ENCODE measurements around the gene ZFYVE27. TPM values are rescaled to one million over a fixed set of nuclear protein-coding genes. Genes with fewer than 3 reads are reported as not detected.

The ZFYVE27 gene, protein sequence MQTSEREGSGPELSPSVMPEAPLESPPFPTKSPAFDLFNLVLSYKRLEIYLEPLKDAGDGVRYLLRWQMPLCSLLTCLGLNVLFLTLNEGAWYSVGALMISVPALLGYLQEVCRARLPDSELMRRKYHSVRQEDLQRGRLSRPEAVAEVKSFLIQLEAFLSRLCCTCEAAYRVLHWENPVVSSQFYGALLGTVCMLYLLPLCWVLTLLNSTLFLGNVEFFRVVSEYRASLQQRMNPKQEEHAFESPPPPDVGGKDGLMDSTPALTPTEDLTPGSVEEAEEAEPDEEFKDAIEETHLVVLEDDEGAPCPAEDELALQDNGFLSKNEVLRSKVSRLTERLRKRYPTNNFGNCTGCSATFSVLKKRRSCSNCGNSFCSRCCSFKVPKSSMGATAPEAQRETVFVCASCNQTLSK
- 18.5 and 19.2 TPM in 2 replicates for total RNA-seq

DNA sequence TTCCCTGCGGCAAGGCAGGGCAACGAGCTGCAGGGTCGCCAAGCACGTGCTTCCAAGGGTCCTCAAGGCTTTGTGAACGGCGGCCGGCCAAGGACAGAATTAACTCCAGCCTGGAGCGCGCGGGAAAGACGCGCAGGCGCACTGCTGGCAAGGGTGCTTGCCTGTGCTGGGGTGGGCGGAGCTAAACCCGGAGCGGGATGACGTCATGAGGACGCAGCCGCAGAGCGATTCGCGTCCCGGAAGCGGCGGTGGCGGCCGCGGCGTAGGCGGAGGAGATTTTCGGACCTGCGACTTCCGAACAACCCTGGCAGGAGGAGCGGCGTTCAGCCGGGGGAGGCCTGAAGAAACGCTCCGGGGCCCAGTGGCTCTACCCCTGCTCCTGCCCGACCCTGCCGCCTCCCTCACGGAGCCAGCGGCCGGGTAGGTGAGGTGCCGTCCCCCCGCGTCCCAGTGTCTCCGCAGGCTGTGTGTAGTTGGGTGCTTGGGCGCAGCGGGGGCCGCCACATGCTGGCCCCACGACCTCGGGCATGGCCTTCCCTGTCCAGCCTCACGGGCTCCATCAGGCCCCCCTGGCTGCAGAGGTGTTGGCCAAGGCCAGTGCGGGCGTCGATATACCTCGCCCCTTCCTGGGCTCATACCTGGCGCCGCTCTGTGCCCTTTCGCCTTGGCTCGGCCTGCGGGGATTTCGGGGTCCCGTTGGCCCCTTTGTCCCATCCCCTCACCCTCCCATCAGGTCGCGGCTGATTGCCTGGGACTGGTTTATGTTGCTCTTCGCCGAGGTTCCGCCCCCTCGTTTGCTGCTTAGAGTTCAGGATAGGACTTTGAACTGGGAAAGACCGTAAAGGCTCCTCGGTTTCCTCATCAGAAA lies at the start of gene ZFYVE27:
Gene ZFYVE27, plus strand, starts transcription at position 227 of the 868 bp plus-strand sequence. CDS start 1,350 bp downstream, outside the sequence.

DNA sequence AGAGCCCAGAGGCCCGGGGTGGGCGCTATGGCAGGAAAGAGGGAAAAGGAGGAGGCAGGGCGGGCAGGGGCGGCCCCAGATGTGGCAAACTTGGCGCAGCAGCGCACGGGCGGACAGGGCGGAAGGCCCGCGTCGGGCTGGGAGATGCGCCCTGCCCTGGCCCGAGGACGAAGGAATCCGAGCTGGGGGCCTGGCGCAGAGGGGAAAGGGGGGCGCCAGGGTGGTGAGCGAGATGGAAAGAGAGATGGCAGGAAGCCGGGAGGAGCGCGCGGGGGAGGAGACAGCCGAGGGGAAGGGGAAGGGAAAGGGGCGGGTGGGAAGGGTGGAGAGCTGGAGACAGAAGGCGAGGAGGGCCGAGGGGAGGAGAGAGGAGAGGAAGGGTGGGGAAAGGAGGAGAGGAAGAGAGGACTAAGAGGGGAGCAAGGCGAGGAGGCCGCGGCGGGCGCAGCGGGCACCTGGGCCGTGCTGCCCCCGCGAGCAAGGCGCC lies 23.5 kb upstream of the ZFYVE27 start, which contains the start of gene MARVELD1:
Gene MARVELD1, plus strand, starts transcription at position 392 of the 487 bp plus-strand sequence. CDS start 147 bp downstream, outside the sequence.

DNA sequence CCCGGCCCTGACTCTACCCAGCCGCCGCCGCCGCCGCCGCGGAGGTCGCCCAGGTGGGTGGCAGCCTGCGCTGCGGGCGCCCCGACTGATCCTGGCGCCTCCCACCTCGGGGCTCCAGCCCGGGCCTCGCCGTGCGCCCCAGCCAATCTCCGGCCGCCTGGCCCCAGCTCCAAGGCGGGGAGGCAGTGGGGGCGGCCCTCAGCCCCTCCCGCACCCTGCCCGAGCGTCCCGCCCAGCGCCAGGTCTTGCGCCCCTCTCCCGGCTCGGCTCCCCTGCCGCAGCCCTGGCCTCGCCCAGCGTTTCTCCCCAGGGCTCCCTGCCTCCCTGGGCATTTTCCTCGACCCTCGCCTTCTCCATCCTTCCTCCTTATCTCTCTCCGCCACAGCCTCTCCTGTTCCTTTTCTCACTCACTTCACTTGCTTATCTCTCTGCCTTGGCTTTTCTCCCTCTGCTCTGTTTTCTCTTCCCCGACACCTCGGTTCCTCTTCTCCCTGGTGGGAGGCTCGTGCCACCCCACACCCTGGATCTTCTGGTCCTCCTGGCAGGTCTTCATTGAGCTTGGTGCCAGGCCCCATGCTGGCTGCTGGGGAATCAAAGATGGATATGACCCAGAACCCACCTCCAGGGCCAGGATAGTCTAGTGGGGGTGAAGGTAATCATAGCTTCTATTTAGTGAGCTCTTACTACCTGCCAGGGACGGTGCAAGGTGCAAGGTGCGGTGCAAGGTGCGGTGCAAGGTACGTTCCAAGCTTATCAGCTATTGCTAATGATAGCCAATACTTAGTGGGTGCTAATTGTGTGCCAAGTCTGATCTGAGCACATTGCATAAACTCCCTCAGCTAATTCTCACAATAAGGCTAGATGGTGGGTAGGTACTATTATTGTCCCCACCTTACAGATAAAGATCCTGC lies 35.2 kb downstream of the ZFYVE27 start, which contains the start of gene SFRP5:
Gene SFRP5, minus strand, starts transcription at position 87 of the 911 bp plus-strand sequence. CDS start 166 bp downstream, outside the sequence.

Other genes with a start within 250 kb of the ZFYVE27 start
- 70.1 and 91.6 TPM in 2 replicates for gene MMS19, start 238.7 kb upstream of the ZFYVE27 start, total RNA-seq
- 30.9 and 50.0 TPM in 2 replicates for gene UBTD1, start 238.2 kb upstream of the ZFYVE27 start, total RNA-seq
- 0.97 and 2.1 TPM in 2 replicates for gene ANKRD2, start 164.3 kb upstream of the ZFYVE27 start, total RNA-seq
- 0.32 and 1.1 TPM in 2 replicates for gene HOGA1, start 152.7 kb upstream of the ZFYVE27 start, total RNA-seq
- gene C10orf62, start 147.4 kb upstream of the ZFYVE27 start, total RNA-seq, result not detected in 2 replicates
- 2.3 and 9.1 TPM in 2 replicates for gene MORN4, start 103.6 kb upstream of the ZFYVE27 start, total RNA-seq
- 11.4 and 17.2 TPM in 2 replicates for gene PI4K2A, start 96.5 kb upstream of the ZFYVE27 start, total RNA-seq
- gene AVPI1, start 49.9 kb upstream of the ZFYVE27 start, total RNA-seq, result 1.5 and 1.9 TPM in 2 replicates
- 12.9 and 13.3 TPM in 2 replicates for gene MARVELD1, start 23.4 kb upstream of the ZFYVE27 start, total RNA-seq
- not detected in 2 replicates for gene SFRP5, start 34.9 kb downstream of the ZFYVE27 start, total RNA-seq
- gene GOLGA7B, start 112.7 kb downstream of the ZFYVE27 start, total RNA-seq, result not detected in 2 replicates